NOMO-1 treated with DMSO at 0.1 percent for 48 hours (cell line): Measurements from ENCODE around the gene TTC31.
"Not testable (repeated sequence)": the region's sequence is repeated elsewhere in the genome, so short reads cannot be mapped to it uniquely, and the experiment has no call there.

Experiments used
- DNase-seq: peaks from one replicate; lab custom pipeline; 2025; ENCODE audit not compliant: unreplicated experiment; lab: John Stamatoyannopoulos, UW

Gene TTC31

DNA sequence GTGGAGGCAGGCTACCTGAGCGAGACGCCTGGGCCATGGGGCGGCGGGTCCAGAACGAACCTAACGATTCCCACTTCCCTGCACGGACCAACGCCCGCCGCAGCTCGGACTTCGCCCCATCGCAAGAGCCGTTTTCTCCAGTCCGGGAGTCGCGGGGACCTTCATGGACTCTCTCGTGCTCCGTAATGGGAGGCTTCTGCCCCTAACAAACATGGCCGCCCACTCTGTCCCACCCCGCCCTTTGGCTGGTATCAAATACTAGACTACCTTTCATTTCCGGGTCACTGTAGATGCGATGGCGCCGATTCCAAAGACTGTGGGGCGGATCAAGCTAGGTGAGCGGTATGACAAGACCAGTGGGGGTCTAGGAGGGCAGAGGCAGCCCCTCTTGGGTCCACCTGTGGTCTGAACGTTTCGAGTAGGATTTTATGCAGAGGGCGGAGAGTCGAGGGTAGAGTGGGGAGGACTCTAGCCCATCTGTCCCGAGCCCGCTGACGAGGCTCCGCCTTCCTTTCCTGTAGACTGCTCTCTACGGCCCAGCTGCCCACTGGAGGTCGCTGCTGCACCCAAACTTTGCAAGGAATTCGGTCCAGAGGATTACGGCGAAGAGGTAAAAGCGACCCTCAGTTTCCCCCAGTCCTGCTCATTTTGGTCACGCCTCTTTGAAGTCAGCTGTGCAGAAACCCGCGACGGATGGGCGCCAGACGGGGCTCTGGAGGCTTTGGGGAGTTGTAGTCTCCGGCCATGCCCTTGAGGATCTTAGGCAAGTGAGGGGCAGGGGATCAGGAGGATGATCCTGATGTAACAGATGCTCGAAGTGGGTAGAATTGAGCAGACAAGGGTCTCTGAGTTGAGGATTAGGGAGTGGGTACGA is at the start of gene TTC31, which contains the start of gene CCDC142:
Gene TTC31, plus strand, starts transcription at position 281 of the 874 bp plus-strand sequence. Its CDS starts 15 bp downstream, at position 296.
Gene CCDC142, minus strand, starts transcription at position 198 of the 874 bp plus-strand sequence. Its CDS starts 161 bp downstream, at position 37.
- DNase-seq = peak; percentile 96

DNA sequence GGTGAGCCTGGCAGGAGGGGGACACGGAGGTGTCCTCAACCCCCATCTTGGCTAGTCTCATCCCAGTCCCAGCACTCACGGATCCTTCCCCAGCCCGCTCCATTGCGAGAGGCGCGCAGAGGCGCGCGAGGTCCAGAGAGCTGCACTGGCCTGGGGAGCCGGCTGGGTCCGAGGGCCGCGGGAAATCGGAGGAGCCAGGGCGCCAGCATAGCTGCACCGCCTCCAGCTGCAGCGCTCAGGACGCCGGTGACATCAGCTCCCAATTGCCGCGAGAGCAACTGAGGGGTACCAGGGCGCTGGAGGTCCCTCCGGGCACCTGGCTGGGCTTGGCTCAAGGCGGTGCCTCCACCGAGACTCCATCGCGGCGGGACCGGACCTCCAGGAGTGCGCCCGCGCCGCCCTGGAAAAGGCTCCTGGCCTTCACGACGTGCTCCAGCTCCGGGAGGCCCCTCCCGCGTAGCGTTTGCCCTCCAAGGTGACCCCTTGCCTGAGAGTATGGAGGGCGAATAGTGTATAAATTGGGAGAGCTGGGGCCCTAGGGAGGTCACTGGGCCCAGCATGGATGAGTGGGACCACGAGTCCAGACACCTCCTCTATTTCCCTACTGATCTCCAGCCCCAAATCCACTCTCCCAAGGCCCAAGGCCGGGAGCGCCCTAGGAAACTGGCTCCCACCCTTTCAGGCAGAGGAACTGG is 46.6 kb upstream of the TTC31 start:
- no peak for DNase-seq

DNA sequence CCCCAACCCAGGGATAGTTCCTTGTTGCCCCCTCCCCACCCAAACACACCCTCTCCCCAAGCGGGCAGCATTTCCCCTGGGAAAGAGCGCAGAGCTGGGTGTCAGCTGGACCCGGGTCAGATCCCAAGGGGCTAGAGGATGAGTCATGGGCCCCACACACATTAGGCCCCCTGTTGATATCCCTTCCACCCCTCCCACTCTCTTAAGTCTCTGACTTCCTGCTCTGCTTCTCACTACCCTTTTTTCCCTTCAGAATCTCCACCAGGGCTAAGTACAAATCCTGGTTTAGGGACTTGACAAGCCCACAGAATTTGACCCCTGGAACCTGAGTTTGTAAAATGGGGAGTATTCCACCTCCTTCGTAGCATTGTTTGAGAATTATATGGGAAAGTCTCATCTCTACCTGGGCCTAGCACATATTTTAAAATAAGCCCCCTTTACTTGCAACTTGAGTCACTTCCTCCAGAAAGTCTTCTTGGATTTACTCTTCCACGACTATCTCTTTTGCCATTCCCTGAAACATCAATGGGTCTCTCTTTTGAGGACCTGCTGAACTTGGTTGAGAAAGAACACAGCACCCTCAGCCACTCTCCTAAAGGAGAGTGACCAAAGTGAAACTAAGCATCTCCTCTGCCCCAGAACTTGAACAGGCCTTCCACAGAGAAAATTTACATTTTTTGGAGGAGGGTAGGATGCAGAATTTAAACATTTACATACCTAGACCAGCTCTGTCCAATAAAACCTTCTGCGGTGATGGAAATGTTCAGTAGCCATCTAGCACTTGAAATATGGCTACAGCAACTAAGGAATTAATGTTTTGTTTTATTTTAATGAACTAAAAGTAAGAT is 45.8 kb upstream of the TTC31 start:
- DNase-seq = no peak

GRCh38 chr2:74438248-74438647 is 44.6 kb upstream of the TTC31 start:
- DNase-seq = no peak

- DNase-seq = no peak
Measured at GRCh38 chr2:74439373-74439772, 43.5 kb upstream of the TTC31 start.

GRCh38 chr2:74439803-74440377 is 43.0 kb upstream of the TTC31 start:
- no peak for DNase-seq

DNA sequence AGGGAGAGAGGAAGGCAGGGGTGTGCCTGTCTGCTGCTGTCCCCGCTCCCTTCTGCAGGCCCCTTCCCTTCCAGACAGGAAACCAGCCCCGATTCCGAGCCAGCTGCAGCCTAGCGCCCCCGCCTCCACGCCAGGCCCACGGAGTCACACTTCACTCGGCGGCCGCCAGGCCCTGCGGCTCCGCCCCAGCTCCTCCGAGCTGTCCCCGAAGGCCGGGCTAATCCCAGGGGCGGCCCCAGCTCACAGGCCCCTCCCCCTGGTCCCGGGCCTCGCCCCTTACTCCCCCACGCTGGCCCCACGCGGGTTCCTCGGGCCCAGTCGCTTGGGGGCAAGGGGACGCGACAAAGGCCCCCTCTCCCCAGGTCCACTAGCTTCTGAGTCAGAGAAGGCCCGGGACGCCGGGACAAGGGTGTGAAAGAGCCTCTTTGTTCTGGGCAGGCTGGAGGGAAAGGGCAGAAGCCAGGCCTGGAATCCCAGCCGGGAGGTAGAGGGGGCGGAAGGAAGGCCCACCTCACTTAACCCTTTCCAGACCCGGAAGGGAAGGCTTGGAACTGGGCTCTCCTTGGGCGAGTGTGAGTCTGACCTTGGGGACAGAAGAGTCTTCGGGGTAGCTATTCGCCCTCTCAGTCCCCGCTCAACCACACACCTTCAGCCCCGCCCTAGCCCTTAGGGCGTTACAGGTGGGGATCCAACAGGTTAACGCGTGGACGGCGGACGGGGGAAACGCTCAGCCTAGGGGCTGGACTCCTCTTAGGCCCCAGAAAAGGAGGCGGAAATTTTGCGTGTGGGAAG is 42.3 kb upstream of the TTC31 start:
- peak; percentile 73 for DNase-seq

DNA sequence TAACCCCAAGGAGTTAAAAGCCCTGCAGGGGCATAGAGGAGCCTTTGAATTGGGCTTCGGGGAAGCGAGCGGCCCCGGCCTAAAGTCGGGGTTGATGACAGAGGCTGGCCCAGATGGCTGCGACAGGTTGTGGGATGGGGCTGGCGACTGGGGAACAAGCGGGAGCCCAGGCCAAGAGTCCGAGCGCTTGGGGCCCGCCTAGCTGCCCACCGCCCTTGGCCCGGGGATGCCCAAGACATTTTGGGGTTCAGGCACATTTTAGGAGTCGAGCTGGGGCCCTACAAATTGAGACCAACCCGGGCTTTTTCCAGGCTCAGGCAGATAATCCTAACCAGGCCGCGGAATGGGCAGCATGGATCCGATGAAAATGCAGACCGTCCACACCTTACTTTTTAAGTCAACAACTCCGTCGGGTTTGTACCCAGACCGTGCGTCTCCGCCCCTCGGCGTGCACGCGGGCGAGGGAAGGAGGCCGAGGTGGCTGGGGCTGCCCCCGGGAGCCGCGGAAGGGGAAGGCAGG is 41.7 kb upstream of the TTC31 start:
- no peak for DNase-seq

- no peak for DNase-seq
Measured at GRCh38 chr2:74441690-74442482, 41.0 kb upstream of the TTC31 start, which contains the start of gene RTKN. Gene RTKN, minus strand, starts transcription at chr2:74441937. Its CDS starts 121 bp downstream, at chr2:74441816.

- DNase-seq = not testable (repeated sequence)
Measured at GRCh38 chr2:74442483-74443297, 40.2 kb upstream of the TTC31 start.

- no peak for DNase-seq
Measured at GRCh38 chr2:74444498-74445318, 38.2 kb upstream of the TTC31 start.

DNA sequence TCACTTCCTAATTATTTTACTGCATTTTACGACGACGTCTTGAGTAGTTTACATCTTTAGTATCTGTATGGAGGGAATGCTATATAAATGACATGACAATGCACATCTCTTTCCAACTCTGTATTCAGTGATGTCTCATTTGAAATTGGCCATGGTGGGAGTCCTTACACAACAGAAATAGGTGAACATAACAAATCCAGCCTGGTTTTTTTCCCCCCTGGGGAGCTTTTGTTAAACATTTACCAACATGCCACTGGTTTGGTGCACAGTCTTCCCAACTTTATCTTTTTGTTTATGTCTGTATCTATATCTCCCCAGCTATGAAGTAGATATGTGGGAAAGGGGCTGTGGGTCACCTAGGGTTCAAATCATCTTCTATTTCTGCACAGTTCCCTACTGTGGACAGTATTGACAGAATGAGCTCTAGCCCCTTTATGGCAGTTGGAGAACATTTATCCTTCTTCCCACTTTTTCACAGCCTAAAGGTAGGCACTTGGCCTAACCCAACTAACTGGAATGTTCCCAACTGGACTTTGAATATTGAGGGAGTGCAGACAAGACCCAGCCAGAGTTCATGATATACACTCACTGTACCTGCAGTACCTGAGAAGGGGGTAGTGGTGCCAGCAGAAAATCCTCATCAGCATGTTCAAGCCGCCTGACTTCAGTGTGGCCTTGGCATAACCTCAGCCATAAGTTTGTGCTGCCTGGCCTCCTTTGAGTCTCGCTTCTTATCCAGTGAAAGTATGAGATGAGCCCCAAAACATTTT is 35.5 kb upstream of the TTC31 start:
- no peak for DNase-seq

- DNase-seq = no peak
Measured at GRCh38 chr2:74448771-74449170, 34.1 kb upstream of the TTC31 start.

GRCh38 chr2:74450570-74451190 is 32.2 kb upstream of the TTC31 start:
- no peak for DNase-seq

GRCh38 chr2:74454654-74455511 is 28.0 kb upstream of the TTC31 start, which contains the start of gene INO80B:
Gene INO80B, plus strand, starts transcription at chr2:74455087. Its CDS starts 30 bp downstream, at chr2:74455117.
- peak; percentile 96 for DNase-seq
